ENCODE measurements around the gene PAPPA. TPM values are rescaled to one million over a fixed set of nuclear protein-coding genes. Genes with fewer than 3 reads are reported as not detected.

Gene PAPPA
- polyA plus RNA-seq, 1 of the 3 experiments (the other 2 are of a cell fraction): 44.5 TPM

- H2AFZ ChIP-seq (ENCODE audit: low read depth): no peak overlapping the region
- ChIA-PET POLR2A (no interaction called here), CTCF (no interaction called here)
- H3K9me2 ChIP-seq: no peaks in the 10 kb centered on the region
- no peaks in the 10 kb centered on the region for H3K9me3 ChIP-seq
- no peak overlapping the region for H3K9ac ChIP-seq
- H3K27ac ChIP-seq (ENCODE audit: low read depth in 2 of 2, low read length in 1 of 2): no peak overlapping the region
- peaks cover 25% of the 10 kb centered on the region for H3F3A ChIP-seq (replicated peaks; ENCODE audit: insufficient read depth)
- DNase-seq: no peak
- no peaks in the 10 kb centered on the region for H3K27me3 ChIP-seq (ENCODE audit: insufficient read depth)
- no peaks in the 10 kb centered on the region; a peak in 1 of 4 replicates for H3K4me1 ChIP-seq (ENCODE audit: control insufficient read depth in 1 of 2, insufficient read depth in 2 of 2, low read depth in 1 of 2, low read length in 1 of 2)
- TF ChIP-seq MXI1 (IDR thresholded peaks at IDR 0.05; ENCODE audit: low read depth, low read length) (no peak), TCF12 (IDR thresholded peaks at IDR 0.05) (no peak), RAD21 (IDR thresholded peaks at IDR 0.05; ENCODE audit: low read length) (no peak), GABPA (IDR thresholded peaks at IDR 0.05; ENCODE audit: low read depth) (no peak), FOXM1 (IDR thresholded peaks at IDR 0.05; ENCODE audit: low read depth) (no peak), SMC3 (IDR thresholded peaks at IDR 0.05; ENCODE audit: low read depth, low read length) (no peak), REST (IDR thresholded peaks at IDR 0.05; ENCODE audit: low read depth, low read length) (no peak), RCOR1 (IDR thresholded peaks at IDR 0.05; ENCODE audit: low read length) (no peak), USF2 (IDR thresholded peaks at IDR 0.05; ENCODE audit: borderline replicate concordance, low read depth, low read length) (no peak), CHD2 (IDR thresholded peaks at IDR 0.05; ENCODE audit: low read length, partially characterized antibody) (no peak), JUND (IDR thresholded peaks at IDR 0.05) (no peak), POLR2AphosphoS5 (IDR thresholded peaks at IDR 0.05; ENCODE audit: low read depth, low read length) (no peak), FOSL2 (IDR thresholded peaks at IDR 0.05; ENCODE audit: borderline replicate concordance, low read depth) (no peak), YY1 (IDR thresholded peaks at IDR 0.05; ENCODE audit: low read depth) (no peak)
- TF ChIP-seq, protein P1, sequence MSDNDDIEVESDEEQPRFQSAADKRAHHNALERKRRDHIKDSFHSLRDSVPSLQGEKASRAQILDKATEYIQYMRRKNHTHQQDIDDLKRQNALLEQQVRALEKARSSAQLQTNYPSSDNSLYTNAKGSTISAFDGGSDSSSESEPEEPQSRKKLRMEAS (IDR thresholded peaks at IDR 0.05; ENCODE audit: low read depth): no peak
- TF ChIP-seq, protein P2, sequence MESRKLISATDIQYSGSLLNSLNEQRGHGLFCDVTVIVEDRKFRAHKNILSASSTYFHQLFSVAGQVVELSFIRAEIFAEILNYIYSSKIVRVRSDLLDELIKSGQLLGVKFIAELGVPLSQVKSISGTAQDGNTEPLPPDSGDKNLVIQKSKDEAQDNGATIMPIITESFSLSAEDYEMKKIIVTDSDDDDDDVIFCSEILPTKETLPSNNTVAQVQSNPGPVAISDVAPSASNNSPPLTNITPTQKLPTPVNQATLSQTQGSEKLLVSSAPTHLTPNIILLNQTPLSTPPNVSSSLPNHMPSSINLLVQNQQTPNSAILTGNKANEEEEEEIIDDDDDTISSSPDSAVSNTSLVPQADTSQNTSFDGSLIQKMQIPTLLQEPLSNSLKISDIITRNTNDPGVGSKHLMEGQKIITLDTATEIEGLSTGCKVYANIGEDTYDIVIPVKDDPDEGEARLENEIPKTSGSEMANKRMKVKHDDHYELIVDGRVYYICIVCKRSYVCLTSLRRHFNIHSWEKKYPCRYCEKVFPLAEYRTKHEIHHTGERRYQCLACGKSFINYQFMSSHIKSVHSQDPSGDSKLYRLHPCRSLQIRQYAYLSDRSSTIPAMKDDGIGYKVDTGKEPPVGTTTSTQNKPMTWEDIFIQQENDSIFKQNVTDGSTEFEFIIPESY (IDR thresholded peaks at IDR 0.05; ENCODE audit: borderline replicate concordance, low read depth): no peak
- WGBS (ENCODE audit: low lambda C conversion rate): 77% methylated on average over 5 of the region's 5 CpGs
- peaks cover 31% of the 10 kb centered on the region; the same call in 1 of the 2 replicates for H3K79me2 ChIP-seq (ENCODE audit: insufficient read depth)
- H4K20me1 ChIP-seq (ENCODE audit: insufficient read depth): 0 out of 2 replicates have a peak, but pooled peaks cover 4% of the 10 kb centered on the region
- H3K4me2 ChIP-seq: no peak overlapping the region
- H3K4me3 ChIP-seq (ENCODE audit: low read depth in 2 of 2, low read length in 1 of 2): no peak overlapping the region
- peaks cover 24 to 84% of the 10 kb centered on the region in 2 experiments for H3K36me3 ChIP-seq (replicated peaks in 1 of 2; ENCODE audit: control insufficient read depth in 1 of 2, insufficient read depth in 2 of 2, low read length in 1 of 2)
Measured at GRCh38 chr9:116304761-116305160, 151.2 kb downstream of the PAPPA start.
